ENCODE data around the gene PTPRJ. TPM values are rescaled to one million over a fixed set of nuclear protein-coding genes. Genes with fewer than 3 reads are reported as not detected.
"Not testable (repeated sequence)": the region's sequence is repeated elsewhere in the genome, so short reads cannot be mapped to it uniquely, and the experiment has no call there.

The PTPRJ gene
- total and polyA plus RNA-seq, 4 donors = 4.1 to 24.7 (median 14.6) TPM

DNA sequence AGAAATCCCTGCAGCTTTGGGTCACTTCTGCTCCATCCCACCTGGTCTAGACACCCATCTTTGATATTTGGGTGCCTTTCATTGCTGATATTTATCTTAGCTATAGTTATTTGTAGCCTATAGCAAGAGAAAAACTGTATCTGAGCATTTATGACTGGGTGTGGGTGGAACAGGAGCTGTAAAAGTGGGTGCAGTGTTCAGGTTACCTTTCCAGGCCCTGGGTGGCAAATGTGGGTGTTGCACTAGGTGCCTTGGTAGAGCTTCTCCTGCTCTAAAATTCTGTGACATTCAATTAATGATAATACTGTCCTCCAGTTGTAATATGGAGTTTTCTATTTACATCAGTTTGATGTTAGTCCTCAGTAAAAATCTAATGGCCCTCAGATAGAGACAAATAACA is 157.9 kb downstream of the PTPRJ start:
- Histone ChIP-seq H3K4me1 (ENCODE audit: control insufficient read depth in 4 of 4, insufficient read depth in 4 of 4, low read length in 3 of 4) (no peaks in the 10 kb centered on the region), H3K9ac (ENCODE audit: low read depth in 1 of 2, low read length in 2 of 2) (no peak overlapping the region), H3K4me3 (ENCODE audit: low read depth in 1 of 3, low read length in 3 of 3) (no peak overlapping the region), H3K27ac (ENCODE audit: low read depth in 1 of 2, low read length in 2 of 2) (no peak overlapping the region), H3K36me3 (ENCODE audit: control insufficient read depth in 4 of 4, insufficient read depth in 3 of 4, low read depth in 1 of 4, low read length in 3 of 4) (peaks cover 4 to 52% (median 42%) of the 10 kb centered on the region in 4 donors), H3K9me3 (ENCODE audit: control insufficient read depth in 4 of 4, low read length in 3 of 4) (no peaks in the 10 kb centered on the region), H3K27me3 (ENCODE audit: control insufficient read depth in 4 of 4, insufficient read depth in 4 of 4, low read length in 3 of 4) (no peaks in the 10 kb centered on the region)
- TF ChIP-seq, protein P1, sequence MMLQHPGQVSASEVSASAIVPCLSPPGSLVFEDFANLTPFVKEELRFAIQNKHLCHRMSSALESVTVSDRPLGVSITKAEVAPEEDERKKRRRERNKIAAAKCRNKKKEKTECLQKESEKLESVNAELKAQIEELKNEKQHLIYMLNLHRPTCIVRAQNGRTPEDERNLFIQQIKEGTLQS (IDR thresholded peaks at IDR 0.05) = no peak
- no peak for TF ChIP-seq TAF1 (conservative IDR thresholded peaks at IDR 0.05)
- TF ChIP-seq, protein P2, sequence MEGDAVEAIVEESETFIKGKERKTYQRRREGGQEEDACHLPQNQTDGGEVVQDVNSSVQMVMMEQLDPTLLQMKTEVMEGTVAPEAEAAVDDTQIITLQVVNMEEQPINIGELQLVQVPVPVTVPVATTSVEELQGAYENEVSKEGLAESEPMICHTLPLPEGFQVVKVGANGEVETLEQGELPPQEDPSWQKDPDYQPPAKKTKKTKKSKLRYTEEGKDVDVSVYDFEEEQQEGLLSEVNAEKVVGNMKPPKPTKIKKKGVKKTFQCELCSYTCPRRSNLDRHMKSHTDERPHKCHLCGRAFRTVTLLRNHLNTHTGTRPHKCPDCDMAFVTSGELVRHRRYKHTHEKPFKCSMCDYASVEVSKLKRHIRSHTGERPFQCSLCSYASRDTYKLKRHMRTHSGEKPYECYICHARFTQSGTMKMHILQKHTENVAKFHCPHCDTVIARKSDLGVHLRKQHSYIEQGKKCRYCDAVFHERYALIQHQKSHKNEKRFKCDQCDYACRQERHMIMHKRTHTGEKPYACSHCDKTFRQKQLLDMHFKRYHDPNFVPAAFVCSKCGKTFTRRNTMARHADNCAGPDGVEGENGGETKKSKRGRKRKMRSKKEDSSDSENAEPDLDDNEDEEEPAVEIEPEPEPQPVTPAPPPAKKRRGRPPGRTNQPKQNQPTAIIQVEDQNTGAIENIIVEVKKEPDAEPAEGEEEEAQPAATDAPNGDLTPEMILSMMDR (IDR thresholded peaks at IDR 0.05; ENCODE audit: low read depth, low read length, missing input control) = no peak
- no peak for TF ChIP-seq FOXA2 (IDR thresholded peaks at IDR 0.05)
- no peak for TF ChIP-seq SP1 (IDR thresholded peaks at IDR 0.05)
- TF ChIP-seq NR2F2 (IDR thresholded peaks at IDR 0.05) = no peak
- TF ChIP-seq EGR1 (IDR thresholded peaks at IDR 0.05; ENCODE audit: low read depth in 2 of 2) = no peak
- TF ChIP-seq, protein P3, sequence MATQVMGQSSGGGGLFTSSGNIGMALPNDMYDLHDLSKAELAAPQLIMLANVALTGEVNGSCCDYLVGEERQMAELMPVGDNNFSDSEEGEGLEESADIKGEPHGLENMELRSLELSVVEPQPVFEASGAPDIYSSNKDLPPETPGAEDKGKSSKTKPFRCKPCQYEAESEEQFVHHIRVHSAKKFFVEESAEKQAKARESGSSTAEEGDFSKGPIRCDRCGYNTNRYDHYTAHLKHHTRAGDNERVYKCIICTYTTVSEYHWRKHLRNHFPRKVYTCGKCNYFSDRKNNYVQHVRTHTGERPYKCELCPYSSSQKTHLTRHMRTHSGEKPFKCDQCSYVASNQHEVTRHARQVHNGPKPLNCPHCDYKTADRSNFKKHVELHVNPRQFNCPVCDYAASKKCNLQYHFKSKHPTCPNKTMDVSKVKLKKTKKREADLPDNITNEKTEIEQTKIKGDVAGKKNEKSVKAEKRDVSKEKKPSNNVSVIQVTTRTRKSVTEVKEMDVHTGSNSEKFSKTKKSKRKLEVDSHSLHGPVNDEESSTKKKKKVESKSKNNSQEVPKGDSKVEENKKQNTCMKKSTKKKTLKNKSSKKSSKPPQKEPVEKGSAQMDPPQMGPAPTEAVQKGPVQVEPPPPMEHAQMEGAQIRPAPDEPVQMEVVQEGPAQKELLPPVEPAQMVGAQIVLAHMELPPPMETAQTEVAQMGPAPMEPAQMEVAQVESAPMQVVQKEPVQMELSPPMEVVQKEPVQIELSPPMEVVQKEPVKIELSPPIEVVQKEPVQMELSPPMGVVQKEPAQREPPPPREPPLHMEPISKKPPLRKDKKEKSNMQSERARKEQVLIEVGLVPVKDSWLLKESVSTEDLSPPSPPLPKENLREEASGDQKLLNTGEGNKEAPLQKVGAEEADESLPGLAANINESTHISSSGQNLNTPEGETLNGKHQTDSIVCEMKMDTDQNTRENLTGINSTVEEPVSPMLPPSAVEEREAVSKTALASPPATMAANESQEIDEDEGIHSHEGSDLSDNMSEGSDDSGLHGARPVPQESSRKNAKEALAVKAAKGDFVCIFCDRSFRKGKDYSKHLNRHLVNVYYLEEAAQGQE (IDR thresholded peaks at IDR 0.05) = no peak
- no peak for TF ChIP-seq RAD21 (IDR thresholded peaks at IDR 0.05)
- TF ChIP-seq GABPA (IDR thresholded peaks at IDR 0.05 in 1 of 2, conservative IDR thresholded peaks at IDR 0.05 in 1 of 2) = no peak
- TF ChIP-seq HNF4G (IDR thresholded peaks at IDR 0.05) = no peak
- no peak for TF ChIP-seq JUND (IDR thresholded peaks at IDR 0.05)
- no peak for TF ChIP-seq HNF4A (conservative IDR thresholded peaks at IDR 0.05)
- TF ChIP-seq, protein P4, sequence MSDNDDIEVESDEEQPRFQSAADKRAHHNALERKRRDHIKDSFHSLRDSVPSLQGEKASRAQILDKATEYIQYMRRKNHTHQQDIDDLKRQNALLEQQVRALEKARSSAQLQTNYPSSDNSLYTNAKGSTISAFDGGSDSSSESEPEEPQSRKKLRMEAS (IDR thresholded peaks at IDR 0.05) = no peak
- DNase-seq (ENCODE audit: low spot score) = no peak

DNA sequence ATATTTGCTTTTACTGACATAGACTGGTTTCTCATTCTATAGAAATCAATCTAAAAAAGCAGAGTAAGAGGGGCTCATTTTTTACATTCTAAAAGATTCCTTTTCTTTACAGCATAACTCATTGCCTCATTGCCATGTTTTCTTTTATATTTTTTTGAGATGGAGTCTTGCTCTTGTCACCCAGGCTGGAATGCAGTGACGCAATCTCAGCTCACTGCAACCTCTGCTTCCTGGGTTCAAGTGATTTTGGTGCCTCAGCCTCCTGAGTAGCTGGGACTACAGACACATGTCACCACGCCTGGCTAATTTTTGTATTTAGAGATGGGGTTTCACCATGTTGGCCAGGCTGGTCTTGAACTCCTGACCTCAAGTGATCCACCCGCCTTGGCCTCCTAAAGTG is 159.5 kb downstream of the PTPRJ start:
- H3K4me3 ChIP-seq (ENCODE audit: low read depth in 1 of 3, low read length in 3 of 3); H3K27ac ChIP-seq (ENCODE audit: low read depth in 1 of 2, low read length in 2 of 2); DNase-seq (ENCODE audit: low spot score); H3K4me1 ChIP-seq (ENCODE audit: control insufficient read depth in 4 of 4, insufficient read depth in 4 of 4, low read length in 3 of 4); H3K9ac ChIP-seq (ENCODE audit: low read depth in 1 of 2, low read length in 2 of 2); H3K27me3 ChIP-seq (ENCODE audit: control insufficient read depth in 4 of 4, insufficient read depth in 4 of 4, low read length in 3 of 4); H3K9me3 ChIP-seq (ENCODE audit: control insufficient read depth in 4 of 4, low read length in 3 of 4): not testable (repeated sequence)
- peaks cover 2 to 64% (median 53%) of the 10 kb centered on the region in 4 donors for H3K36me3 ChIP-seq (ENCODE audit: control insufficient read depth in 4 of 4, insufficient read depth in 3 of 4, low read depth in 1 of 4, low read length in 3 of 4)
- WGBS = 97% methylated on average over 3 of the region's 3 CpGs

All from liver (tissue), 9 donors.